Measurements from ENCODE around the gene ADNP2. TPM values are rescaled to one million over a fixed set of nuclear protein-coding genes. Genes with fewer than 3 reads are reported as not detected.

The ADNP2 gene
- total and polyA plus RNA-seq, 2 of the 4 experiments (the other 2 are of a cell fraction): 5.6 to 18.3 TPM

DNA sequence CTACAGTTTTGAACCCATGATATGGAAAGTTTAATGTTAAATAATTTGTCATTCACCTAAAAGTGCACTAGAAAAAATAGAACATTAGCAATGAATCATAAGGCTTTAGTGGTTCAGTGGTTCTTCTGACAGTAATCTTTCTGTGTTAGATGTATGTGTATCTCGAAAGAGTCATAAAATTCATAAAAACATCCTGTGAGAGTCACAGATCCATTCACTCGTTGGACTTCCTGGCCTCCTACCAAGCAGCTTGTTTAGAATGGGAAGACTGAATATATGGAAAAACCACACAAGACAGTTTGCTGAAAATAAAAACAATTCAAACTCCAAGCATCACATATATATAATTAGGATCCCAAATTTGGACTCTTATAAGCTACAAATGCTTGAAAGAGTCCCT, 34.8 kb downstream of the ADNP2 start:
- intact Hi-C loops (cut with micrococcal nuclease): no loop called here
- no peak overlapping the region for H2BK20ac ChIP-seq (ENCODE audit: low read depth, low read length)
- ATAC-seq (ENCODE audit: low read depth) (no peak), DNase-seq (peak; percentile 68)
- H3K14ac ChIP-seq (replicated peaks; ENCODE audit: low read depth, low read length): no peak overlapping the region
- no peak overlapping the region for H3K4me3 ChIP-seq (ENCODE audit: insufficient read depth, low read depth, low read length)
- H4K91ac ChIP-seq (ENCODE audit: insufficient read depth, low read depth, low read length): no peak overlapping the region
- no peaks in the 10 kb centered on the region for H4K20me1 ChIP-seq (ENCODE audit: insufficient read depth, low read length)
- no peaks in the 10 kb centered on the region for H3K27me3 ChIP-seq (ENCODE audit: control insufficient read depth, insufficient read depth, low read length)
- dilution Hi-C loops (cut with HindIII; ENCODE audit: low sequenced_read_pairs, unreplicated experiment): no loop called here
- ChIA-PET CTCF (interaction anchor here (0.8 to 1.7 kb wide), 2 partner anchors 10 to 14 kb away, joined by 5 to 7 read pairs; no protein-coding TSS in a partner anchor), POLR2A (ENCODE audit: unreplicated experiment) (interaction anchor here (0.7 kb wide), 1 partner anchor 104 kb away, joined by 4 read pairs; the partner anchor contains the start of gene PARD6G)
- no peak overlapping the region for H3K27ac ChIP-seq (ENCODE audit: insufficient read depth, low read length)
- no peak overlapping the region for H2AK5ac ChIP-seq (ENCODE audit: low read depth, low read length)
- no CpG with 5 or more reads among the region's 2 CpGs for WGBS, 2 experiments (ENCODE audit: extremely low coverage in 2 of 2, insufficient read length in 1 of 2)
- H4K5ac ChIP-seq (ENCODE audit: low read depth, low read length): no peak overlapping the region
- H3K4me1 ChIP-seq (ENCODE audit: control insufficient read depth, insufficient read depth, low read length): peaks cover 8% of the 10 kb centered on the region
- no peak overlapping the region for H2AK9ac ChIP-seq (replicated peaks; ENCODE audit: low read depth, low read length, poor library complexity)
- no peak overlapping the region for H3K9ac ChIP-seq (ENCODE audit: low read depth, low read length)
- H3K23ac ChIP-seq (ENCODE audit: low read depth, low read length): no peak overlapping the region
- H2AFZ ChIP-seq (replicated peaks; ENCODE audit: low read length, poor library complexity): no peak overlapping the region
- peak overlapping the region; percentile 20 for H2BK5ac ChIP-seq (ENCODE audit: low read depth, low read length, poor library complexity, severe bottlenecking)
- no peak overlapping the region for H3K56ac ChIP-seq (ENCODE audit: extremely low read depth, insufficient read depth, low read length)
- H3K18ac ChIP-seq (ENCODE audit: low read depth, low read length): no peak overlapping the region
- H3K9me3 ChIP-seq (ENCODE audit: control insufficient read depth, insufficient read depth, low read length): no peaks in the 10 kb centered on the region
- H3K79me1 ChIP-seq (ENCODE audit: low read depth in 1 of 2, low read length in 2 of 2): peaks cover 4 to 37% of the 10 kb centered on the region in 2 experiments; a peak in 3 of 4 replicates
- TF ChIP-seq FOS (IDR thresholded peaks at IDR 0.05; ENCODE audit: low read depth, low read length) (no peak), MXI1 (IDR thresholded peaks at IDR 0.05; ENCODE audit: borderline replicate concordance, low read depth, low read length) (no peak), BHLHE40 (IDR thresholded peaks at IDR 0.05; ENCODE audit: low read depth, low read length) (no peak), NFE2L2 (IDR thresholded peaks at IDR 0.05; ENCODE audit: low read depth, low read length) (no peak), CEBPB (IDR thresholded peaks at IDR 0.05; ENCODE audit: low read depth, low read length) (no peak), MAZ (IDR thresholded peaks at IDR 0.05; ENCODE audit: borderline replicate concordance, low read depth, low read length) (no peak), SMC3 (IDR thresholded peaks at IDR 0.05; ENCODE audit: low read depth, low read length) (no peak), CHD1 (IDR thresholded peaks at IDR 0.05; ENCODE audit: low read depth, low read length) (no peak), MAFK (IDR thresholded peaks at IDR 0.05; ENCODE audit: low read depth, low read length) (no peak), RAD21 (IDR thresholded peaks at IDR 0.05; ENCODE audit: low read length) (no peak)
- TF ChIP-seq, protein P1, sequence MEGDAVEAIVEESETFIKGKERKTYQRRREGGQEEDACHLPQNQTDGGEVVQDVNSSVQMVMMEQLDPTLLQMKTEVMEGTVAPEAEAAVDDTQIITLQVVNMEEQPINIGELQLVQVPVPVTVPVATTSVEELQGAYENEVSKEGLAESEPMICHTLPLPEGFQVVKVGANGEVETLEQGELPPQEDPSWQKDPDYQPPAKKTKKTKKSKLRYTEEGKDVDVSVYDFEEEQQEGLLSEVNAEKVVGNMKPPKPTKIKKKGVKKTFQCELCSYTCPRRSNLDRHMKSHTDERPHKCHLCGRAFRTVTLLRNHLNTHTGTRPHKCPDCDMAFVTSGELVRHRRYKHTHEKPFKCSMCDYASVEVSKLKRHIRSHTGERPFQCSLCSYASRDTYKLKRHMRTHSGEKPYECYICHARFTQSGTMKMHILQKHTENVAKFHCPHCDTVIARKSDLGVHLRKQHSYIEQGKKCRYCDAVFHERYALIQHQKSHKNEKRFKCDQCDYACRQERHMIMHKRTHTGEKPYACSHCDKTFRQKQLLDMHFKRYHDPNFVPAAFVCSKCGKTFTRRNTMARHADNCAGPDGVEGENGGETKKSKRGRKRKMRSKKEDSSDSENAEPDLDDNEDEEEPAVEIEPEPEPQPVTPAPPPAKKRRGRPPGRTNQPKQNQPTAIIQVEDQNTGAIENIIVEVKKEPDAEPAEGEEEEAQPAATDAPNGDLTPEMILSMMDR (conservative IDR thresholded peaks at IDR 0.05; ENCODE audit: low read depth, low read length): no peak
- TF ChIP-seq, protein P2, sequence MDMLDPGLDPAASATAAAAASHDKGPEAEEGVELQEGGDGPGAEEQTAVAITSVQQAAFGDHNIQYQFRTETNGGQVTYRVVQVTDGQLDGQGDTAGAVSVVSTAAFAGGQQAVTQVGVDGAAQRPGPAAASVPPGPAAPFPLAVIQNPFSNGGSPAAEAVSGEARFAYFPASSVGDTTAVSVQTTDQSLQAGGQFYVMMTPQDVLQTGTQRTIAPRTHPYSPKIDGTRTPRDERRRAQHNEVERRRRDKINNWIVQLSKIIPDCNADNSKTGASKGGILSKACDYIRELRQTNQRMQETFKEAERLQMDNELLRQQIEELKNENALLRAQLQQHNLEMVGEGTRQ (IDR thresholded peaks at IDR 0.05; ENCODE audit: low read depth, low read length): no peak
- TF ChIP-seq, protein P3, sequence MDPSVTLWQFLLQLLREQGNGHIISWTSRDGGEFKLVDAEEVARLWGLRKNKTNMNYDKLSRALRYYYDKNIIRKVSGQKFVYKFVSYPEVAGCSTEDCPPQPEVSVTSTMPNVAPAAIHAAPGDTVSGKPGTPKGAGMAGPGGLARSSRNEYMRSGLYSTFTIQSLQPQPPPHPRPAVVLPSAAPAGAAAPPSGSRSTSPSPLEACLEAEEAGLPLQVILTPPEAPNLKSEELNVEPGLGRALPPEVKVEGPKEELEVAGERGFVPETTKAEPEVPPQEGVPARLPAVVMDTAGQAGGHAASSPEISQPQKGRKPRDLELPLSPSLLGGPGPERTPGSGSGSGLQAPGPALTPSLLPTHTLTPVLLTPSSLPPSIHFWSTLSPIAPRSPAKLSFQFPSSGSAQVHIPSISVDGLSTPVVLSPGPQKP (IDR thresholded peaks at IDR 0.05; ENCODE audit: borderline replicate concordance, low read depth, low read length): no peak
- in situ Hi-C loops (cut with MboI; ENCODE audit: low sequenced_read_pairs): no loop called here
- H3K36me3 ChIP-seq (ENCODE audit: control insufficient read depth, insufficient read depth, low read length): peaks cover 8% of the 10 kb centered on the region
- no peak overlapping the region for H3K4ac ChIP-seq (ENCODE audit: low read depth, low read length)
- H2BK120ac ChIP-seq (ENCODE audit: low read depth, low read length): no peak overlapping the region
- H4K8ac ChIP-seq (ENCODE audit: low read depth in 2 of 2, low read length in 2 of 2): no peak overlapping the region
- peaks cover 9% of the 10 kb centered on the region for H3K9me1 ChIP-seq (ENCODE audit: insufficient read depth, low read length)
- H2BK15ac ChIP-seq (ENCODE audit: low read depth, low read length): no peak overlapping the region
- peak overlapping the region; percentile 2 for H3K4me2 ChIP-seq (ENCODE audit: low read depth, low read length)
- BruUV-seq (replicated peaks): no TSS peak

Measured in IMR-90 (cell line).